ENCODE measurements around the gene HERC2. TPM values are rescaled to one million over a fixed set of nuclear protein-coding genes. Genes with fewer than 3 reads are reported as not detected.

Gene HERC2
- total and polyA plus RNA-seq, 9 donors, result 33.3 to 83.3 (median 48.9) TPM

- Histone ChIP-seq H3K4me1 (ENCODE audit: insufficient read depth) (no peaks in the 10 kb centered on the region), H3K9me3 (peaks cover 0 to 4% of the 10 kb centered on the region in 2 donors), H3K4me3 (no peak overlapping the region), H3K27ac (no peak overlapping the region), H3K36me3 (no peaks in the 10 kb centered on the region), H3K27me3 (no peaks in the 10 kb centered on the region)
- whole genome bisulfite sequencing, 3 donors, result 21 to 32% (median 30%) methylated on average over 2 of the region's 2 CpGs
- TF ChIP-seq EP300 (IDR thresholded peaks at IDR 0.05) (no peak), CTCF (IDR thresholded peaks at IDR 0.05) (no peak), POLR2A (IDR thresholded peaks at IDR 0.05) (no peak)
- intact Hi-C loops (cut with DNase I), result no loop called here
- DNase-seq, result no peak
Measured at GRCh38 chr15:28086175-28086703, 235.7 kb downstream of the HERC2 start.

GRCh38 chr15:28085489-28086174 is 236.3 kb downstream of the HERC2 start:
- 54 to 63% (median 55%) methylated on average over 4 of the region's 4 CpGs for WGBS, 3 donors
- H3K27ac ChIP-seq, result no peak overlapping the region
- DNase-seq, result no peak
- intact Hi-C loops (cut with DNase I), result no loop called here
- H3K36me3 ChIP-seq, result no peaks in the 10 kb centered on the region
- no peaks in the 10 kb centered on the region for H3K4me1 ChIP-seq (ENCODE audit: insufficient read depth)
- H3K4me3 ChIP-seq, result no peak overlapping the region
- peaks cover 0 to 4% of the 10 kb centered on the region in 2 donors for H3K9me3 ChIP-seq
- TF ChIP-seq EP300 (IDR thresholded peaks at IDR 0.05) (no peak), POLR2A (IDR thresholded peaks at IDR 0.05) (no peak), CTCF (IDR thresholded peaks at IDR 0.05) (no peak)
- H3K27me3 ChIP-seq, result no peaks in the 10 kb centered on the region

DNA sequence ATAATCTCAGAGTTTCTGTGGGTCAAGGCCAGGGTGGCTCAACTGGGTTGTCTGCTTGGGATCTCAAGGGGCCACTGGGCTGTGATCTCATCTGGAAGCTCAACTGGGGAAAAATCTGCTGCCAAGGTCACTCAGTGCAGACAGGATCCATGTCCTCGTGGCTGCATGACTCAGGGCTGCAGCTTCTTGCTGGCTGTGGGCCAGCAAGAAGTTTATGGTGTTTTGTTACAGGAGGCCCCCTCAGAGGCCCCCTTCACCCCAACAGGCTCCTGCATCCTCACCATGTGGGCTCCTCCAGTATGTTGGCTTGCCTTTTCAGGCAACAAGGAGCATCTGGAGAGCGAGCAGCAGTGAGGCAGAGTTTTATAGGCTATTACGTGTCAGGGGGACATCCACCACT is 237.4 kb downstream of the HERC2 start:
- DNase-seq, result no peak
- Histone ChIP-seq H3K9me3 (peaks cover 0 to 4% of the 10 kb centered on the region in 2 donors), H3K4me3 (no peak overlapping the region), H3K27ac (no peak overlapping the region), H3K4me1 (ENCODE audit: insufficient read depth) (no peaks in the 10 kb centered on the region), H3K27me3 (no peaks in the 10 kb centered on the region), H3K36me3 (no peaks in the 10 kb centered on the region)
- intact Hi-C loops (cut with DNase I), result no loop called here
- WGBS, 3 donors, result 50 to 58% (median 50%) methylated on average over 3 of the region's 3 CpGs
- no peak for TF ChIP-seq POLR2A (IDR thresholded peaks at IDR 0.05)
- TF ChIP-seq CTCF (IDR thresholded peaks at IDR 0.05), result no peak
- no peak for TF ChIP-seq EP300 (IDR thresholded peaks at IDR 0.05)

GRCh38 chr15:28082891-28083684 is 238.9 kb downstream of the HERC2 start:
- TF ChIP-seq POLR2A (IDR thresholded peaks at IDR 0.05), result no peak
- Histone ChIP-seq H3K27ac (no peak overlapping the region), H3K4me1 (ENCODE audit: insufficient read depth) (no peaks in the 10 kb centered on the region), H3K27me3 (no peaks in the 10 kb centered on the region), H3K9me3 (peaks cover 0 to 4% of the 10 kb centered on the region in 2 donors), H3K36me3 (no peaks in the 10 kb centered on the region), H3K4me3 (no peak overlapping the region)
- WGBS, 3 donors, result 73 to 77% (median 74%) methylated on average over 11 of the region's 11 CpGs
- intact Hi-C loops (cut with DNase I), result no loop called here
- no peak for DNase-seq

All from ovary (tissue), 9 donors.